Measurements from ENCODE around the gene USP47. TPM values are rescaled to one million over a fixed set of nuclear protein-coding genes. Genes with fewer than 3 reads are reported as not detected.

The USP47 gene
- total and polyA plus RNA-seq, 2 of the 8 experiments (the other 6 are each of a cell fraction or from before 2014, with no cell fraction given), result 4.2 to 21.3 TPM

DNA sequence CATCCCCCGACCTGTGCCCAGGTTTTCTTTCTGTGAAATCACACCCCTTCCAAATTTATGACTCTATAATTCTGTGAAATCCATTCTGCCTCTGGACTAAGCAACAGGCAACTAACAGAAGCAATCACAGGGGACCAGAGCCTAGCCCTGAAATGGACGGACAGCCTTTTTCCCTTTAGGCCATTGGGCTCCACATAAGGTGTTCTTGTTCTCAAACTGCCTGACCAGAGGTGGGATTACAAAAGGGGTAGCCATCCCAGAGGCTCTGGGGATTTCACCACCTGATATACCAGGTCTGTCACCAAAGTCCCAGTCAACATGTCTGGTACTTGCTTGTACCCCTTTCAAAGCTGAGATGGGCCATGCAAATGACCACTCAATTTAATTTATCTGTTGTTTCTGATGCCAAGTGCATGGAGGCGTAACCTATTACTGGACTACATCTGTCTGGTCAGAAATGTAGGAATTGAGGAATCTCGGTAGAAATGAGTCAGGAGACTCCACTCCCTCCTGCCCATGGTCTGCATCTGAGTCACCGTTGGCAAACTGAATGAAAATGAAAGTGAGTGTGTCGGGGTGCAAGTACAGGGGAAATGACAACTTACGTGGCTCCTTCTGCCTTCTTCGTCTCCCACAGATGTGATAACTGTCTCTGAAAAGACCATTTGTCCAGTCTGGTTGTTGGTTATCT lies 156.5 kb downstream of the USP47 start (continued):
- TF ChIP-seq TCF12 (IDR thresholded peaks at IDR 0.05; ENCODE audit: low read depth, low read length) (no peak), EZH2 (IDR thresholded peaks at IDR 0.05; ENCODE audit: low read depth, low read length, severe bottlenecking) (no peak), POLR2AphosphoS5 (IDR thresholded peaks at IDR 0.05; ENCODE audit: low read depth, low read length) (no peak)
- TF ChIP-seq, protein P1, sequence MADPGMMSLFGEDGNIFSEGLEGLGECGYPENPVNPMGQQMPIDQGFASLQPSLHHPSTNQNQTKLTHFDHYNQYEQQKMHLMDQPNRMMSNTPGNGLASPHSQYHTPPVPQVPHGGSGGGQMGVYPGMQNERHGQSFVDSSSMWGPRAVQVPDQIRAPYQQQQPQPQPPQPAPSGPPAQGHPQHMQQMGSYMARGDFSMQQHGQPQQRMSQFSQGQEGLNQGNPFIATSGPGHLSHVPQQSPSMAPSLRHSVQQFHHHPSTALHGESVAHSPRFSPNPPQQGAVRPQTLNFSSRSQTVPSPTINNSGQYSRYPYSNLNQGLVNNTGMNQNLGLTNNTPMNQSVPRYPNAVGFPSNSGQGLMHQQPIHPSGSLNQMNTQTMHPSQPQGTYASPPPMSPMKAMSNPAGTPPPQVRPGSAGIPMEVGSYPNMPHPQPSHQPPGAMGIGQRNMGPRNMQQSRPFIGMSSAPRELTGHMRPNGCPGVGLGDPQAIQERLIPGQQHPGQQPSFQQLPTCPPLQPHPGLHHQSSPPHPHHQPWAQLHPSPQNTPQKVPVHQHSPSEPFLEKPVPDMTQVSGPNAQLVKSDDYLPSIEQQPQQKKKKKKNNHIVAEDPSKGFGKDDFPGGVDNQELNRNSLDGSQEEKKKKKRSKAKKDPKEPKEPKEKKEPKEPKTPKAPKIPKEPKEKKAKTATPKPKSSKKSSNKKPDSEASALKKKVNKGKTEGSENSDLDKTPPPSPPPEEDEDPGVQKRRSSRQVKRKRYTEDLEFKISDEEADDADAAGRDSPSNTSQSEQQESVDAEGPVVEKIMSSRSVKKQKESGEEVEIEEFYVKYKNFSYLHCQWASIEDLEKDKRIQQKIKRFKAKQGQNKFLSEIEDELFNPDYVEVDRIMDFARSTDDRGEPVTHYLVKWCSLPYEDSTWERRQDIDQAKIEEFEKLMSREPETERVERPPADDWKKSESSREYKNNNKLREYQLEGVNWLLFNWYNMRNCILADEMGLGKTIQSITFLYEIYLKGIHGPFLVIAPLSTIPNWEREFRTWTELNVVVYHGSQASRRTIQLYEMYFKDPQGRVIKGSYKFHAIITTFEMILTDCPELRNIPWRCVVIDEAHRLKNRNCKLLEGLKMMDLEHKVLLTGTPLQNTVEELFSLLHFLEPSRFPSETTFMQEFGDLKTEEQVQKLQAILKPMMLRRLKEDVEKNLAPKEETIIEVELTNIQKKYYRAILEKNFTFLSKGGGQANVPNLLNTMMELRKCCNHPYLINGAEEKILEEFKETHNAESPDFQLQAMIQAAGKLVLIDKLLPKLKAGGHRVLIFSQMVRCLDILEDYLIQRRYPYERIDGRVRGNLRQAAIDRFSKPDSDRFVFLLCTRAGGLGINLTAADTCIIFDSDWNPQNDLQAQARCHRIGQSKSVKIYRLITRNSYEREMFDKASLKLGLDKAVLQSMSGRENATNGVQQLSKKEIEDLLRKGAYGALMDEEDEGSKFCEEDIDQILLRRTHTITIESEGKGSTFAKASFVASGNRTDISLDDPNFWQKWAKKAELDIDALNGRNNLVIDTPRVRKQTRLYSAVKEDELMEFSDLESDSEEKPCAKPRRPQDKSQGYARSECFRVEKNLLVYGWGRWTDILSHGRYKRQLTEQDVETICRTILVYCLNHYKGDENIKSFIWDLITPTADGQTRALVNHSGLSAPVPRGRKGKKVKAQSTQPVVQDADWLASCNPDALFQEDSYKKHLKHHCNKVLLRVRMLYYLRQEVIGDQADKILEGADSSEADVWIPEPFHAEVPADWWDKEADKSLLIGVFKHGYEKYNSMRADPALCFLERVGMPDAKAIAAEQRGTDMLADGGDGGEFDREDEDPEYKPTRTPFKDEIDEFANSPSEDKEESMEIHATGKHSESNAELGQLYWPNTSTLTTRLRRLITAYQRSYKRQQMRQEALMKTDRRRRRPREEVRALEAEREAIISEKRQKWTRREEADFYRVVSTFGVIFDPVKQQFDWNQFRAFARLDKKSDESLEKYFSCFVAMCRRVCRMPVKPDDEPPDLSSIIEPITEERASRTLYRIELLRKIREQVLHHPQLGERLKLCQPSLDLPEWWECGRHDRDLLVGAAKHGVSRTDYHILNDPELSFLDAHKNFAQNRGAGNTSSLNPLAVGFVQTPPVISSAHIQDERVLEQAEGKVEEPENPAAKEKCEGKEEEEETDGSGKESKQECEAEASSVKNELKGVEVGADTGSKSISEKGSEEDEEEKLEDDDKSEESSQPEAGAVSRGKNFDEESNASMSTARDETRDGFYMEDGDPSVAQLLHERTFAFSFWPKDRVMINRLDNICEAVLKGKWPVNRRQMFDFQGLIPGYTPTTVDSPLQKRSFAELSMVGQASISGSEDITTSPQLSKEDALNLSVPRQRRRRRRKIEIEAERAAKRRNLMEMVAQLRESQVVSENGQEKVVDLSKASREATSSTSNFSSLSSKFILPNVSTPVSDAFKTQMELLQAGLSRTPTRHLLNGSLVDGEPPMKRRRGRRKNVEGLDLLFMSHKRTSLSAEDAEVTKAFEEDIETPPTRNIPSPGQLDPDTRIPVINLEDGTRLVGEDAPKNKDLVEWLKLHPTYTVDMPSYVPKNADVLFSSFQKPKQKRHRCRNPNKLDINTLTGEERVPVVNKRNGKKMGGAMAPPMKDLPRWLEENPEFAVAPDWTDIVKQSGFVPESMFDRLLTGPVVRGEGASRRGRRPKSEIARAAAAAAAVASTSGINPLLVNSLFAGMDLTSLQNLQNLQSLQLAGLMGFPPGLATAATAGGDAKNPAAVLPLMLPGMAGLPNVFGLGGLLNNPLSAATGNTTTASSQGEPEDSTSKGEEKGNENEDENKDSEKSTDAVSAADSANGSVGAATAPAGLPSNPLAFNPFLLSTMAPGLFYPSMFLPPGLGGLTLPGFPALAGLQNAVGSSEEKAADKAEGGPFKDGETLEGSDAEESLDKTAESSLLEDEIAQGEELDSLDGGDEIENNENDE (IDR thresholded peaks at IDR 0.05; ENCODE audit: insufficient replicate concordance, low read length), result no peak
